GM06990 (cell line): Measurements from ENCODE around the gene ASCC3.
"Not testable (repeated sequence)": the region's sequence is repeated elsewhere in the genome, so short reads cannot be mapped to it uniquely, and the experiment has no call there.

Source experiments
- DNase-seq: peaks from one replicate; pipeline ENCODE4 v3.0.0-alpha.2; 2011; ENCODE audit not compliant: insufficient read length; ENCODE audit errors: extremely low read depth
- H3K27me3 ChIP-seq: replicated peaks from 2 replicates; pipeline ENCODE4 v1.6.0; 2011; ENCODE audit warnings: low read length; ENCODE audit not compliant: control insufficient read depth, insufficient read depth
- H3K36me3 ChIP-seq: 2 replicates; pipeline ENCODE4 v1.5.1; 2011; ENCODE audit warnings: low read length; ENCODE audit not compliant: control insufficient read depth, insufficient read depth
- H3K4me3 ChIP-seq: replicated peaks from 2 replicates; pipeline ENCODE4 v1.5.1; 2011; ENCODE audit warnings: low read depth, mild to moderate bottlenecking, control low read depth, low read length
- CTCF ChIP-seq: IDR thresholded peaks from 2 replicates; pipeline ENCODE4 v1.5.1; 2011; ENCODE audit warnings: low read length, control low read depth, mild to moderate bottlenecking, inconsistent platforms; ENCODE audit not compliant: insufficient read depth, poor library complexity, severe bottlenecking

ASCC3 gene

GRCh38 chr6:100658486-100658885 is 222.6 kb downstream of the ASCC3 start:
- Histone ChIP-seq H3K27me3 (no peaks in the 10 kb centered on the region), H3K36me3 (0 out of 2 replicates have a peak, but pooled peaks cover 1% of the 10 kb centered on the region), H3K4me3 (no peak overlapping the region)
- no peak for TF ChIP-seq CTCF
- DNase-seq = no peak

GRCh38 chr6:100657678-100658330 is 223.3 kb downstream of the ASCC3 start:
- DNase-seq = peak; percentile 7

GRCh38 chr6:100641147-100641546 is 240.0 kb downstream of the ASCC3 start:
- DNase-seq, H3K27me3 ChIP-seq, H3K36me3 ChIP-seq, H3K4me3 ChIP-seq: not testable (repeated sequence)

More at GRCh38 chr6:100657678-100658330, 223.3 kb downstream of the ASCC3 start:
- Histone ChIP-seq H3K4me3 (no peak overlapping the region), H3K36me3 (0 out of 2 replicates have a peak, but pooled peaks cover 1% of the 10 kb centered on the region), H3K27me3 (no peaks in the 10 kb centered on the region)
- peak; percentile 52 for TF ChIP-seq CTCF

- TF ChIP-seq CTCF = no peak
- Histone ChIP-seq H3K36me3 (no peaks in the 10 kb centered on the region; the same call in 1 of the 2 replicates), H3K27me3 (no peaks in the 10 kb centered on the region), H3K4me3 (no peak overlapping the region)
- DNase-seq = no peak
Observed at GRCh38 chr6:100633096-100633777, 247.9 kb downstream of the ASCC3 start.

- no peak for TF ChIP-seq CTCF
- no peak for DNase-seq
- Histone ChIP-seq H3K4me3 (no peak overlapping the region), H3K36me3 (no peaks in the 10 kb centered on the region; the same call in 1 of the 2 replicates), H3K27me3 (no peaks in the 10 kb centered on the region)
Observed at GRCh38 chr6:100630536-100630935, 250.6 kb downstream of the ASCC3 start.

GRCh38 chr6:100627911-100628758 is 253.0 kb downstream of the ASCC3 start:
- no peak for DNase-seq
- no peaks in the 10 kb centered on the region; the same call in 1 of the 2 replicates for H3K36me3 ChIP-seq
- H3K4me3 ChIP-seq = no peak overlapping the region
- no peaks in the 10 kb centered on the region for H3K27me3 ChIP-seq
- no peak for TF ChIP-seq CTCF
